ENCODE data around the gene ZEB1. TPM values are rescaled to one million over a fixed set of nuclear protein-coding genes. Genes with fewer than 3 reads are reported as not detected.
"Not testable (repeated sequence)": the region's sequence is repeated elsewhere in the genome, so short reads cannot be mapped to it uniquely, and the experiment has no call there.

The ZEB1 gene
- total RNA-seq, 1 donor from 2014 or later, result 38.7 TPM

- no peaks in the 10 kb centered on the region for H3K4me1 Mint-ChIP-seq
- H3K4me3 Mint-ChIP-seq, result no peak overlapping the region
- peaks cover 13% of the 10 kb centered on the region for H3K36me3 Mint-ChIP-seq (ENCODE audit: low read depth)
- no peaks in the 10 kb centered on the region for H3K27me3 Mint-ChIP-seq (ENCODE audit: low read depth)
- peak overlapping the region; percentile 46 for H3K27ac Mint-ChIP-seq (ENCODE audit: unreplicated experiment)
- no peak for TF ChIP-seq CTCF (conservative IDR thresholded peaks at IDR 0.05)
- H3K9me3 Mint-ChIP-seq, result no peaks in the 10 kb centered on the region
- no peak for DNase-seq (ENCODE audit: low read depth, low spot score)
Measured at GRCh38 chr10:31526681-31527080, 207.7 kb downstream of the ZEB1 start.

GRCh38 chr10:31528831-31529230 is 209.8 kb downstream of the ZEB1 start:
- no peak for TF ChIP-seq CTCF (conservative IDR thresholded peaks at IDR 0.05)
- Mint-ChIP-seq H3K27ac (ENCODE audit: unreplicated experiment) (no peak overlapping the region), H3K4me1 (no peaks in the 10 kb centered on the region), H3K27me3 (ENCODE audit: low read depth) (no peaks in the 10 kb centered on the region), H3K9me3 (peaks cover 2% of the 10 kb centered on the region), H3K36me3 (ENCODE audit: low read depth) (peaks cover 6% of the 10 kb centered on the region), H3K4me3 (no peak overlapping the region)
- no peak for DNase-seq (ENCODE audit: low read depth, low spot score)

GRCh38 chr10:31536302-31536701 is 217.3 kb downstream of the ZEB1 start:
- peaks cover 9% of the 10 kb centered on the region for H3K9me3 Mint-ChIP-seq
- no peak overlapping the region for H3K27ac Mint-ChIP-seq (ENCODE audit: unreplicated experiment)
- H3K4me1 Mint-ChIP-seq, result no peaks in the 10 kb centered on the region
- H3K4me3 Mint-ChIP-seq, result no peak overlapping the region
- TF ChIP-seq CTCF (conservative IDR thresholded peaks at IDR 0.05), result no peak
- no peaks in the 10 kb centered on the region for H3K27me3 Mint-ChIP-seq (ENCODE audit: low read depth)
- DNase-seq (ENCODE audit: low read depth, low spot score), result no peak
- H3K36me3 Mint-ChIP-seq (ENCODE audit: low read depth), result no peaks in the 10 kb centered on the region

- Mint-ChIP-seq H3K27me3 (ENCODE audit: low read depth) (no peaks in the 10 kb centered on the region), H3K27ac (ENCODE audit: unreplicated experiment) (no peak overlapping the region), H3K4me3 (no peak overlapping the region), H3K9me3 (peaks cover 12% of the 10 kb centered on the region), H3K36me3 (ENCODE audit: low read depth) (peaks cover 13% of the 10 kb centered on the region), H3K4me1 (no peaks in the 10 kb centered on the region)
- DNase-seq (ENCODE audit: low read depth, low spot score), result no peak
- no peak for TF ChIP-seq CTCF (conservative IDR thresholded peaks at IDR 0.05)
Measured at GRCh38 chr10:31549896-31550295, 230.9 kb downstream of the ZEB1 start.

- no peaks in the 10 kb centered on the region for H3K27me3 Mint-ChIP-seq (ENCODE audit: low read depth)
- no peak overlapping the region for H3K4me3 Mint-ChIP-seq
- H3K4me1 Mint-ChIP-seq, result no peaks in the 10 kb centered on the region
- no peak overlapping the region for H3K27ac Mint-ChIP-seq (ENCODE audit: unreplicated experiment)
- no peak for TF ChIP-seq CTCF (conservative IDR thresholded peaks at IDR 0.05)
- peaks cover 14% of the 10 kb centered on the region for H3K36me3 Mint-ChIP-seq (ENCODE audit: low read depth)
- DNase-seq (ENCODE audit: low read depth, low spot score), result no peak
- peaks cover 16% of the 10 kb centered on the region for H3K9me3 Mint-ChIP-seq
Measured at GRCh38 chr10:31554556-31554955, 235.5 kb downstream of the ZEB1 start.

GRCh38 chr10:31557854-31558253 is 238.8 kb downstream of the ZEB1 start:
- Mint-ChIP-seq H3K9me3 (peaks cover 17% of the 10 kb centered on the region), H3K36me3 (ENCODE audit: low read depth) (peaks cover 14% of the 10 kb centered on the region), H3K27me3 (ENCODE audit: low read depth) (no peaks in the 10 kb centered on the region), H3K4me3 (no peak overlapping the region), H3K27ac (ENCODE audit: unreplicated experiment) (no peak overlapping the region), H3K4me1 (no peaks in the 10 kb centered on the region)
- no peak for DNase-seq (ENCODE audit: low read depth, low spot score)
- TF ChIP-seq CTCF (conservative IDR thresholded peaks at IDR 0.05), result no peak

GRCh38 chr10:31568252-31568861 is 249.3 kb downstream of the ZEB1 start:
- Mint-ChIP-seq H3K36me3 (ENCODE audit: low read depth) (peaks cover 11% of the 10 kb centered on the region), H3K9me3 (peaks cover 22% of the 10 kb centered on the region)
- not testable (repeated sequence) for H3K4me3 Mint-ChIP-seq; DNase-seq (ENCODE audit: low read depth, low spot score); H3K27me3 Mint-ChIP-seq (ENCODE audit: low read depth); H3K4me1 Mint-ChIP-seq; H3K27ac Mint-ChIP-seq (ENCODE audit: unreplicated experiment)

Data from neural crest cell (in vitro differentiated cells).